ENCODE data around the gene VENTX.

The VENTX gene

DNA sequence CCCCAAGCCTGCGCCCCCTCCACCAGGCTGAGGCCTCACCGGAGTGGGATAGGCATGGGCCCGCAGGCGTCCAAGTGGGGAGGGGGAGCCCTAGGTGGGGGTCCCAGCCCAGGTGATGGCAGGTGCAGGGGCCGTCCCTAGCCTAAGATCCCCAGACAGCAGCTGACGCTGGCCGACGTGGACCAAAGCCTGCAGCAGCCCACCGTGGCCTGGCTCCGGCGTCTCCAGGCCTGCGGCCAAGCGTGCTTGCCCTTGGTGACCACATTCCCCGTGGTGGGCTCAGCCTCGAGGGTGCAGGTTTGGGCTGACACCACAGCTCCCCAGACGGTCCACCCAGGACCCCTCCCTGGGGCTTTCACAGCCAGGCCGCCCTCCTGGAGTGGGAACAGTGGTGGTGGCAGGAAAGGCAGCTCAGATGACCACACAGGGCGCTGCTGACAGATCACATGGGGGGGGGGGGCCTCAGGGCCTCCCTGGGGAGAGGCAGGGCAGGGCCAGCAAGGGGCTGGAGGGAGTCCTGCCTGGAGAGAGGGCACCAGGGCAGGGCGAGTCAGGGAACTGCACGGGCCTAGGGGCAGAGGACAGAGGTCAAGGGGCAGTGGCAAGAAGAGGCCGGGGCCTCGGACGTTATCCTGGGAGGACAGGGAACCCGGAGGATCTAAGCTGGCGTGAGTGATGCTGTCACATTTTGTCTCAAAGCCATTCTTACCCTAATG is 39.8 kb downstream of the VENTX start:
- DNase-seq (ENCODE audit: low read depth), result no peak
- no peak overlapping the region for H3K4me3 ChIP-seq (ENCODE audit: low read depth, low read length)
- no peak for TF ChIP-seq CTCF (conservative IDR thresholded peaks at IDR 0.05; ENCODE audit: low read depth, low read length)

- no peak overlapping the region for H3K4me3 ChIP-seq (ENCODE audit: low read depth, low read length)
- no peak for TF ChIP-seq CTCF (conservative IDR thresholded peaks at IDR 0.05; ENCODE audit: low read depth, low read length)
- no peak for DNase-seq (ENCODE audit: low read depth)
Measured at GRCh38 chr10:133277993-133278576, 40.4 kb downstream of the VENTX start.

GRCh38 chr10:133278577-133279265 is 41.1 kb downstream of the VENTX start:
- no peak for TF ChIP-seq CTCF (conservative IDR thresholded peaks at IDR 0.05; ENCODE audit: low read depth, low read length)
- peak; percentile 69 for DNase-seq (ENCODE audit: low read depth)
- no peak overlapping the region for H3K4me3 ChIP-seq (ENCODE audit: low read depth, low read length)

DNA sequence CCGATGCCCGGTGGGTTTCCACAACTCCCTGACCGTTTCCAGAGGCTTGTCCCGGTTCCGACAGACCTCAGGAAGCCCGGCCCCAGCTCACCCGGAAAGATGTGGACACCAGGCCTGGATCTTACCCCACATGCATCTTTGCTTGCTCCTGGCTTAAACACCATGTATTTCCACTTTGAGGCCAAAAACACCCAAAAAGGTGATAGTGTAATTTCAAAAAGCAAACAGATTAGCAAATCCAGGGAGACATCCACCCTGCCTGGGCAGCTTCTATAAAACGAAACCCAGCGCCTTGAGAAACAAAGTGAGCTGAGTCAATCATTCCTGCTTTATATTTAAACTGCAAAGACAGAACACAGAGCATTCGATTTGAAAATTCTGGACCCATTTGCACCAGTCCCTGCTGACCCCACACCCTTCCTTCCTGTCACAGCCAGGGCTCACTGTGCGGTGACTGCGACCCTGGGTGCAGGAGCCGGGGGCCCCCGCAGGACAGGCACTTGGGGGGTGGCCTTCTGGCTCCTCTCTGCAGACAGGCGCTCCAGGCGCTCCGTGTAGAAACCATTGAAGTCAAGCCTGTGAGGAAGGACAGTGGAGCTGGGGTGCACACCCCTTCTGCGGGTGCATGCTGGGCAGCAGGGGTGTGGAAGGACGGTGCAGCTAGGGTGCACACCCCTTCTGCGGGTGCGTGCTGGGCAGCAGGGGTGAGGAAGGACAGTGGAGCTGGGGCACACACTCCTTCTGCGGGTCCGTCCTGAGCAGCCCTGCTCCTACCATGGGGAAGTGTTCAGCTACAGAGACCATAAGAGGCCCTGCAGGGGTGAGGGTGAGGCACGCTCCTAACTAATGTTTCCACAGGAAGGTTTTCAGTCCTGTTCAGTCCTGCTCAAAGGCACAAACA is 41.9 kb downstream of the VENTX start:
- no peak for DNase-seq (ENCODE audit: low read depth)
- no peak for TF ChIP-seq CTCF (conservative IDR thresholded peaks at IDR 0.05; ENCODE audit: low read depth, low read length)
- no peak overlapping the region for H3K4me3 ChIP-seq (ENCODE audit: low read depth, low read length)

GRCh38 chr10:133280391-133281059 is 42.9 kb downstream of the VENTX start:
- H3K4me3 ChIP-seq (ENCODE audit: low read depth, low read length), result no peak overlapping the region
- no peak for TF ChIP-seq CTCF (conservative IDR thresholded peaks at IDR 0.05; ENCODE audit: low read depth, low read length)
- no peak for DNase-seq (ENCODE audit: low read depth)

DNA sequence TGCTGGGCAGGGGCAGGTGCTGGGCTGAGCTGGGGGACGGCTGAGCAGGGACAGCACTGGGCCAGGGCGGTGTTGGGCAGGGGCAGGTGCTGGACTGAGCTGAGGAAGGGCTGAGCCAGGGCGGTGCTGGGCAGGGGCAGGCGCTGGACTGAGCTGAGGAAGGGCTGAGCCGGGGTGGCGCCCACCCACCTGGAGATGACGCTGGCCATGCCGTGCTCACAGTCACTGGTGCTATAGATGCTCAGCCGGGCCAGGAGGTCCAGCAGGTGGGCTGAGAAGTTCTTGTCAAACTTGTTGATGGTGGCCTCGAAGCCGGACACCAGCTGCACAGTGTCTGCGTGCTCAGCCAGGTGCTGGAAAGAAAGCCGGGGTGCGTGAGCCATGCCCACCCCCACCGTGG is 43.4 kb downstream of the VENTX start:
- no peak overlapping the region for H3K4me3 ChIP-seq (ENCODE audit: low read depth, low read length)
- no peak for TF ChIP-seq CTCF (conservative IDR thresholded peaks at IDR 0.05; ENCODE audit: low read depth, low read length)
- DNase-seq (ENCODE audit: low read depth), result no peak

Data from choroid plexus epithelial cell (primary cell).